ENCODE results near the gene JAKMIP3. TPM values are rescaled to one million over a fixed set of nuclear protein-coding genes. Genes with fewer than 3 reads are reported as not detected.

JAKMIP3 gene
- total RNA-seq, 1 donor from 2014 or later = 0.17 TPM

DNA sequence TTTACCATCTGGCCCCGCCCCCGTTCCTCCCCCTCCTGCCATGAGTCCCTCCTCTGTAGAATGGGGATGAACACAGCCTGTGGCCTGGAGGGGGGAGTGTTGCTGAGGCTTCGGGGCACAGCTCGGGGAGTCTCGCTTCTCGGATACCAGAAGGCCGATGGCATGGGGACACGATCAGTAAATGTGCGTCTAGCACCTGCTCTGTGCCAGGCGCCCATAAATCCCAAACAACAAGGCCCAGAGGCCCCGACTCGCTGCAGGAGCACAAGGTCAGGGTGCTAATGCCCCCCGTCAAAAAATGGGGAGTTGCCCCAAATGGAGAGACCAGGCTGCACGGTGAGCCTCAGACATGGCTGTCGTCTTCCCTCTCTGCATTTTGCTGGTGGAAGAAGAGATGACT lies 40.7 kb downstream of the JAKMIP3 start:
- no peak overlapping the region for H3K27ac Mint-ChIP-seq
- no peaks in the 10 kb centered on the region for H3K4me1 Mint-ChIP-seq (ENCODE audit: low read depth)
- H3K27me3 Mint-ChIP-seq = peaks cover 12% of the 10 kb centered on the region
- H3K9me3 Mint-ChIP-seq (ENCODE audit: low read depth) = no peaks in the 10 kb centered on the region
- TF ChIP-seq, protein P1, sequence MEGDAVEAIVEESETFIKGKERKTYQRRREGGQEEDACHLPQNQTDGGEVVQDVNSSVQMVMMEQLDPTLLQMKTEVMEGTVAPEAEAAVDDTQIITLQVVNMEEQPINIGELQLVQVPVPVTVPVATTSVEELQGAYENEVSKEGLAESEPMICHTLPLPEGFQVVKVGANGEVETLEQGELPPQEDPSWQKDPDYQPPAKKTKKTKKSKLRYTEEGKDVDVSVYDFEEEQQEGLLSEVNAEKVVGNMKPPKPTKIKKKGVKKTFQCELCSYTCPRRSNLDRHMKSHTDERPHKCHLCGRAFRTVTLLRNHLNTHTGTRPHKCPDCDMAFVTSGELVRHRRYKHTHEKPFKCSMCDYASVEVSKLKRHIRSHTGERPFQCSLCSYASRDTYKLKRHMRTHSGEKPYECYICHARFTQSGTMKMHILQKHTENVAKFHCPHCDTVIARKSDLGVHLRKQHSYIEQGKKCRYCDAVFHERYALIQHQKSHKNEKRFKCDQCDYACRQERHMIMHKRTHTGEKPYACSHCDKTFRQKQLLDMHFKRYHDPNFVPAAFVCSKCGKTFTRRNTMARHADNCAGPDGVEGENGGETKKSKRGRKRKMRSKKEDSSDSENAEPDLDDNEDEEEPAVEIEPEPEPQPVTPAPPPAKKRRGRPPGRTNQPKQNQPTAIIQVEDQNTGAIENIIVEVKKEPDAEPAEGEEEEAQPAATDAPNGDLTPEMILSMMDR (IDR thresholded peaks at IDR 0.05; ENCODE audit: unreplicated experiment) = no peak
- no peak for DNase-seq (ENCODE audit: low spot score, unreplicated experiment)
- H3K36me3 Mint-ChIP-seq (ENCODE audit: insufficient read depth) = no peaks in the 10 kb centered on the region
- no peak overlapping the region for H3K4me3 Mint-ChIP-seq (ENCODE audit: low read depth)

DNA sequence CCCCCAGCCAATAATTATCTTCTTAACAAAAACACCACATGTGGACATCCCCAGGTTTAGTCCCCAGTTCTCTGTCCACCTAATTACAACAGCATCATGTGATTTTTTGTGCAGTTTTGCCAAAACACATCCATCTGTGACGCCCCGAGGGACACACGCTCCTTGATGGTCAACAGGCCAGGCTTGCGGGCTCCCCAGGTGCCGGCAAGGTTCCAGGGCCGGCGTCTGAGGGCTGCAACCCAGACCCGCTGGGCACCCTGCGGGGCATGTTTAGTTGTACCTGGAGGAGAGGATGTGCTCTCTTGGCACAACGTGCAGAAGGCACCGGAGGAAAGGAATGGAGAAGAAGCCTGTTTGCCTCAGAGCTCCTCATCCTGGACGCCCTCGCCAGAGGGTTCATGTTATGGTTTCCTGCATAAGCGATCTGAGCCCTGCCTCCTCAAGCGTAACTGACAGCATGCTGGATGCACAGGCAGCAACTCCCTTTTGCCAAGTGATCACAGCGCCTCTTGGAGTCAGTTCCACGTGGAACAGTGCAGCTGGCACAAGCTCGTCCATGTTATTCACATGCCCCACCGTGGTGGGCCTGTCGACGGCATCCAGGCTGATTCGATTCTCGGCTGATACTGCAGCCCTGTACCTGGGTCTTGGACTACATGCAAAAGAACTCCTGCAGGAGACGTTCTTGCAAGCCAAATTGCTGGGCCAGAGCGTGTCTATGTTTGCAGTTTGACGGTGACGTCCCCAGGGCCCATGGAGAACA lies 41.6 kb downstream of the JAKMIP3 start:
- Mint-ChIP-seq H3K36me3 (ENCODE audit: insufficient read depth) (no peaks in the 10 kb centered on the region), H3K27me3 (peaks cover 15% of the 10 kb centered on the region), H3K27ac (no peak overlapping the region), H3K4me3 (ENCODE audit: low read depth) (no peak overlapping the region), H3K4me1 (ENCODE audit: low read depth) (no peaks in the 10 kb centered on the region), H3K9me3 (ENCODE audit: low read depth) (no peaks in the 10 kb centered on the region)
- peak; percentile 4 for DNase-seq (ENCODE audit: low spot score, unreplicated experiment)
- TF ChIP-seq, protein P1 (IDR thresholded peaks at IDR 0.05; ENCODE audit: unreplicated experiment) = no peak

DNA sequence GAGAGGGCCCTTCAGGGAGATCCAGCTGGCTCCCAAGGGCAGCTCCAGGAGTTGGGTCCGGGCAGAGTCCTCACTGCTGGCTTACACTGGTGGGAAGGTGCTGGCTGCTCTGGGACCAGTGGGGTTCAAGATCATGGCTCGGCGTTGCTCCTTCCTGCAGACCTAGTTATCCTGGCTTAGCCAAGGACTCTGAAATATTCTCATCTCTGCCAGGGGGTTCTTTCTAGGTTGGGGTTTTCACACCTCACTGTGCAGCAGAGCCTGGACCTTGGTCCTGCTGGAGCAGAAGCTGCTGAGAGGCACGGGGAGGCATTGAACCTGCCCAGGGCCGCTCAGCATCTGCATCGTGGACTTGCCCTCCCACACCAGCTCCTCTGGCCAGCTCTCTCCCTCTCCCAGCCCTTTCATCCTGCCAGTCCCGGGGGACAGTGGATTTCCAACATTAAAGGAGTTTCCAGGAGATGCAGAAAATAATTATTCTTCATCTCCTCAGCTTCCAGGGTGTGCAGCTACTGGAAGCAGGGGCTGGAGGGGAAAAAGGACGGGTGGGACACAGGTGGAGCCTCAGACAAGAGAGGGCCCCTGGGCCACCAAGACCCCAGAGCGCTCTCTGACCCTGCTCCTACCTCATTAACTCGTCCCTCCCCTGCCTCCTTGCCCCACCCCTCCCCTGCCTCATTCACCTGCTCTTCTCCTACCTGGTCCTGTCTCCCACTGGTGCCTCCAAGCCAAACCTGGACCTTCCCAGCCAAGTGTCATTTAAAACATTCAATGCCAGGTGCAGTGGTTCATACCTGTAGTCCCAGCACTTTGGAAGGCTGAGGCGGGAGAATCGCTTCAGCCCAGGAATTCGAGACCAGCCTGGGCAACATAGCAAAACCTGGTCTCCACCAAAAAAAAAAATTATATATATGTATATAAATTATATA lies 42.5 kb downstream of the JAKMIP3 start:
- no peak for DNase-seq (ENCODE audit: low spot score, unreplicated experiment)
- H3K9me3 Mint-ChIP-seq (ENCODE audit: low read depth) = no peaks in the 10 kb centered on the region
- no peak overlapping the region for H3K27ac Mint-ChIP-seq
- H3K36me3 Mint-ChIP-seq (ENCODE audit: insufficient read depth) = no peaks in the 10 kb centered on the region
- H3K27me3 Mint-ChIP-seq = peaks cover 24% of the 10 kb centered on the region
- TF ChIP-seq, protein P1 (IDR thresholded peaks at IDR 0.05; ENCODE audit: unreplicated experiment) = no peak
- H3K4me1 Mint-ChIP-seq (ENCODE audit: low read depth) = peaks cover 1% of the 10 kb centered on the region
- no peak overlapping the region for H3K4me3 Mint-ChIP-seq (ENCODE audit: low read depth)

DNA sequence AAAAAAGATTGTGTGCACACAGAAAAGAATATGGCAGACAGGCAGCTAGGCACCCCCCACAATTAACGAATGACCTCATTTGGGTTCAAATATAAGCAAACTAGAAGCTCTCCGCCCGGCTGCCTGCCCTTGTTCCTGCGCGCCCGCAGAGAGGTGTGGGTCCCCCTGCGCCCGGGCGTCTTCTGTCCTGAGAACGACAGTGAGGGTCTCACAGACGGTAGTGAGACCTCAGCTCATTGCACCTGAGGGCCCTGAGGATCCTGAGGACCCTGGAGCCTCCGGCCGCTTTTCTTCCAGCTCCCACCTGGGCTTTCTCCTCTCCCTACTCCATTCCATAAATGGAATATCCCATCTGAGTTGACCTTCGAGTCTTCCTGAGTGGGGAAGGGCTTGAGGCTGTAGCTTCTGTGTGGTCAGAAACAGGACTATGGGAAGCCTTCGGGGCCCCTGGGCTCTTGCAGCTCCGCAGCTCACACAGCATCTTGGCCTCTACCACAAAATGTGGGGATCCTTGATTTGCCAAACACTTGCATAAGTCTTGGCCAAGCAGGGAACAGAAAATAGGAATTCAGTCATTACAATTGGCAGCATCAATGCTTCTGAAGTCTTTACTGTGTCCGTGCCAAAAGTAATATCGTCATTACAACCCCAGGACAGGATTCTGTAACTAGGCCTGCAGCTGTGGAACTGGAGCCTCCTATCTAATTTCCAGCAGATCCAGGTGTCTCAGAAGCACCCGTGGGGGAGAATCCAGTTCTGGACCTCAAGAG lies 43.8 kb downstream of the JAKMIP3 start:
- Mint-ChIP-seq H3K4me1 (ENCODE audit: low read depth) (peaks cover 8% of the 10 kb centered on the region), H3K27ac (no peak overlapping the region), H3K36me3 (ENCODE audit: insufficient read depth) (no peaks in the 10 kb centered on the region), H3K4me3 (ENCODE audit: low read depth) (no peak overlapping the region), H3K9me3 (ENCODE audit: low read depth) (no peaks in the 10 kb centered on the region), H3K27me3 (peaks cover 31% of the 10 kb centered on the region)
- TF ChIP-seq, protein P1 (IDR thresholded peaks at IDR 0.05; ENCODE audit: unreplicated experiment) = no peak
- peak; percentile 7 for DNase-seq (ENCODE audit: low spot score, unreplicated experiment)

DNA sequence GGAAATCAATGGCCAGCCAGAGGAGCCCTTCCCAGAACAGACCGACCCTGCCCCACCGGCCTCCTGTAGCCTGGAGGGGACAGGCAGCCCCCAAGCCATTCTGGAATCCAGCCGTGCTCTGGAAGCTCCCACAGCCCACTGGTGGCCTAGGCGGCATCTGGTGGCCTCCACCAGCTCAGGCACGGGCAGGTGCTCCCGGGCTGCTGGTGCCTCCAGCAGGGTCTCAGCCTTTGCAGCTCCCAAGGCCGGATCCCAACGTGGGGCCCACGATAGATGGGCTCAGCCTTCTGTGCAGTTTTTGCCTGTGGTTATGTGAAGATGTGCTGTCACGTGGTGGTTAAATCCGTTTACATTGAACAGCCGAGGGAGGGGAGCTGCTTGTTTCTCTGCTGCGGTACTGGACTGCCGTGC lies 44.4 kb downstream of the JAKMIP3 start:
- TF ChIP-seq, protein P1 (IDR thresholded peaks at IDR 0.05; ENCODE audit: unreplicated experiment) = no peak
- Mint-ChIP-seq H3K4me3 (ENCODE audit: low read depth) (no peak overlapping the region), H3K27ac (no peak overlapping the region), H3K27me3 (peaks cover 31% of the 10 kb centered on the region), H3K4me1 (ENCODE audit: low read depth) (peaks cover 8% of the 10 kb centered on the region), H3K9me3 (ENCODE audit: low read depth) (no peaks in the 10 kb centered on the region), H3K36me3 (ENCODE audit: insufficient read depth) (no peaks in the 10 kb centered on the region)
- DNase-seq (ENCODE audit: low spot score, unreplicated experiment) = peak; percentile 8

Data from progenitor cell of endocrine pancreas (in vitro differentiated cells).